ENCODE measurements around the gene FGF13. TPM values are rescaled to one million over a fixed set of nuclear protein-coding genes. Genes with fewer than 3 reads are reported as not detected.

FGF13 gene
- total and polyA plus RNA-seq, 8 donors: 3.2 to 13.7 (median 9.2) TPM

DNA sequence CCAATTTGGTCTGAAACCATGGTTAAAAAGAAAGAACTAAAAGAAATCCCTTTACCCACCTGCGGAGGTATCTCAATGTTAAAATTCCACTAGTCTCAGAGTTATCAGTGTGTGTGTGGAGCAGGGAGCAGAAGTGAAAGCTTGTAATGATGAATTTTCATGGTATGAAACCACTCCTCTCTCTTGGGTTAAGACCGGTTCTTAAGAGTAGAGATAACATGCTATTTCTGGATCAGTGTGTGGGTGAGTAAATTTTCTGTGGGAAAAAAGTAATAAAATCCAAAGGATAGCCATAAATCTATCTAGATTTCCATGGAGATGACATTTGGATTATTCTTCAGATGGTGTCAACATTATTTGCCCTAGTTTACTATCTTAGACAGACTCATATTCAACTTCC is 3.2 kb downstream of the FGF13 start:
- intact Hi-C loops (cut with DNase I): no loop called here
- Histone ChIP-seq H3K4me3 (no peak overlapping the region), H3K36me3 (no peaks in the 10 kb centered on the region), H3K27me3 (peaks cover 11 to 36% of the 10 kb centered on the region in 2 donors), H3K9me3 (no peaks in the 10 kb centered on the region), H3K4me1 (no peaks in the 10 kb centered on the region), H3K27ac (no peak overlapping the region)
- DNase-seq (no peak), ATAC-seq (no peak)
- TF ChIP-seq, protein P1, sequence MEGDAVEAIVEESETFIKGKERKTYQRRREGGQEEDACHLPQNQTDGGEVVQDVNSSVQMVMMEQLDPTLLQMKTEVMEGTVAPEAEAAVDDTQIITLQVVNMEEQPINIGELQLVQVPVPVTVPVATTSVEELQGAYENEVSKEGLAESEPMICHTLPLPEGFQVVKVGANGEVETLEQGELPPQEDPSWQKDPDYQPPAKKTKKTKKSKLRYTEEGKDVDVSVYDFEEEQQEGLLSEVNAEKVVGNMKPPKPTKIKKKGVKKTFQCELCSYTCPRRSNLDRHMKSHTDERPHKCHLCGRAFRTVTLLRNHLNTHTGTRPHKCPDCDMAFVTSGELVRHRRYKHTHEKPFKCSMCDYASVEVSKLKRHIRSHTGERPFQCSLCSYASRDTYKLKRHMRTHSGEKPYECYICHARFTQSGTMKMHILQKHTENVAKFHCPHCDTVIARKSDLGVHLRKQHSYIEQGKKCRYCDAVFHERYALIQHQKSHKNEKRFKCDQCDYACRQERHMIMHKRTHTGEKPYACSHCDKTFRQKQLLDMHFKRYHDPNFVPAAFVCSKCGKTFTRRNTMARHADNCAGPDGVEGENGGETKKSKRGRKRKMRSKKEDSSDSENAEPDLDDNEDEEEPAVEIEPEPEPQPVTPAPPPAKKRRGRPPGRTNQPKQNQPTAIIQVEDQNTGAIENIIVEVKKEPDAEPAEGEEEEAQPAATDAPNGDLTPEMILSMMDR (IDR thresholded peaks at IDR 0.05): no peak

- H3K4me1 ChIP-seq: no peaks in the 10 kb centered on the region
Observed at GRCh38 chrX:138704596-138704995, 6.9 kb downstream of the FGF13 start.

GRCh38 chrX:138704101-138704500 is 7.4 kb downstream of the FGF13 start:
- no peaks in the 10 kb centered on the region for H3K9me3 ChIP-seq

More at GRCh38 chrX:138704596-138704995, 6.9 kb downstream of the FGF13 start:
- TF ChIP-seq, protein P1 (IDR thresholded peaks at IDR 0.05): no peak
- Histone ChIP-seq H3K36me3 (no peaks in the 10 kb centered on the region), H3K27ac (no peak overlapping the region), H3K4me3 (no peak overlapping the region), H3K27me3 (peaks cover 0 to 2% of the 10 kb centered on the region in 2 donors), H3K9me3 (no peaks in the 10 kb centered on the region)
- DNase-seq (no peak), ATAC-seq (no peak)
- intact Hi-C loops (cut with DNase I): no loop called here

DNA sequence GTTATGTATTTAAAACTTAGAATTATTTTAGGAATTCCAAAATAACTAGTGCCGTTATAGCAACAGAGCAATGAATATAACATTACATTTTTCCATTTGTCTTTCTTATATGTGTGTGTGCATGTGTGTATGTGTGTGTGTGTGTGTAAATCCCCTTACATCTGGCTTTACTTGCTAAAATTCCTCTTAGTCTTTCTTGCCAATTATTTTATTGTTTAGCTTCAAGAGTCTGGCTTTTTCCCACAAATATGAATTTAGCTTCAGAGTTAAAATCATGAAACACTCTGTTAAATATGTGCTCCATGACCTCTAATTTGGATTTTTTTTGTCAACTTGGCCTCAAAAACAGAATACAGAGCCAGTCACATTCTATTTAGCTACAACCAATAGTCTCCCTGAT is 18.9 kb downstream of the FGF13 start:
- TF ChIP-seq, protein P1 (IDR thresholded peaks at IDR 0.05): no peak
- Histone ChIP-seq H3K9me3 (no peaks in the 10 kb centered on the region), H3K36me3 (no peaks in the 10 kb centered on the region), H3K27me3 (no peaks in the 10 kb centered on the region), H3K4me1 (no peaks in the 10 kb centered on the region), H3K4me3 (no peak overlapping the region), H3K27ac (no peak overlapping the region)
- peak in 2 of 4 donors; percentile 39 to 63 for DNase-seq
- intact Hi-C loops (cut with DNase I): no loop called here
- no peak for ATAC-seq

More at GRCh38 chrX:138704101-138704500, 7.4 kb downstream of the FGF13 start:
- Histone ChIP-seq H3K36me3 (no peaks in the 10 kb centered on the region), H3K27ac (no peak overlapping the region), H3K27me3 (no peaks in the 10 kb centered on the region), H3K4me3 (no peak overlapping the region), H3K4me1 (no peaks in the 10 kb centered on the region)
- ATAC-seq: no peak
- TF ChIP-seq, protein P1 (IDR thresholded peaks at IDR 0.05): no peak
- no peak for DNase-seq
- intact Hi-C loops (cut with DNase I): no loop called here

DNA sequence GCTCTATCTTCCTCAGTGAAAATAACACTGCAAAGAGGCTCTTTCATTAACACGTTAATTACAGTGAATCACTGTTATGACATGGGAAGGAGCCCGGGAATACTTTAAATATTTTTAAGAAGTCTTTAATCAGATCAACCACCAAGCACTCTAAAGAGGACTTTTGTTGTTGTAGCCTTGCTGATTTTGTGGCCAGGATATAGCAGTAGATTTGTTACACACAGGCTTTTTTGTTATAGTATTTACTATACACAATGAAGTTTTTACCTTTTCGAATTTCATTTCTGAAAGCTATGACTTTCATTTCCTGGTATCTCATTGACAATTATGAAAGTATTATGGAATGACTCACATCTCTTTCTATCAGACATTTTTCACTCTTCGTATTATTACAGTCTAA is 20.3 kb downstream of the FGF13 start:
- intact Hi-C loops (cut with DNase I): no loop called here
- Histone ChIP-seq H3K27ac (no peak overlapping the region), H3K36me3 (no peaks in the 10 kb centered on the region), H3K4me3 (no peak overlapping the region), H3K9me3 (no peaks in the 10 kb centered on the region), H3K27me3 (no peaks in the 10 kb centered on the region), H3K4me1 (no peaks in the 10 kb centered on the region)
- no peak for ATAC-seq
- TF ChIP-seq, protein P1 (IDR thresholded peaks at IDR 0.05): no peak
- no peak for DNase-seq

Measured in left lung (tissue), 10 donors.